PC-3 (cell line): ENCODE results near the gene CHRND.

Source experiments
- EZH2phosphoT487 ChIP-seq: fragments of 300-600 bp; sonication (generic); IDR thresholded peaks from 2 replicates; pipeline ENCODE4 v1.6.1; 2018; ENCODE audit warnings: mild to moderate bottlenecking, antibody characterized with exemption, low read length, borderline replicate concordance
- TF ChIP-seq, protein P1 (sequence below): fragments of 300-600 bp; sonication (generic); conservative IDR thresholded peaks from 2 replicates; pipeline ENCODE4 v1.5.1; 2017; ENCODE audit warnings: antibody characterized with exemption, low read depth, mild to moderate bottlenecking, low read length

GRCh38 chr2:232508251-232508650 is 17.7 kb upstream of the CHRND start:
- TF ChIP-seq, protein P1, sequence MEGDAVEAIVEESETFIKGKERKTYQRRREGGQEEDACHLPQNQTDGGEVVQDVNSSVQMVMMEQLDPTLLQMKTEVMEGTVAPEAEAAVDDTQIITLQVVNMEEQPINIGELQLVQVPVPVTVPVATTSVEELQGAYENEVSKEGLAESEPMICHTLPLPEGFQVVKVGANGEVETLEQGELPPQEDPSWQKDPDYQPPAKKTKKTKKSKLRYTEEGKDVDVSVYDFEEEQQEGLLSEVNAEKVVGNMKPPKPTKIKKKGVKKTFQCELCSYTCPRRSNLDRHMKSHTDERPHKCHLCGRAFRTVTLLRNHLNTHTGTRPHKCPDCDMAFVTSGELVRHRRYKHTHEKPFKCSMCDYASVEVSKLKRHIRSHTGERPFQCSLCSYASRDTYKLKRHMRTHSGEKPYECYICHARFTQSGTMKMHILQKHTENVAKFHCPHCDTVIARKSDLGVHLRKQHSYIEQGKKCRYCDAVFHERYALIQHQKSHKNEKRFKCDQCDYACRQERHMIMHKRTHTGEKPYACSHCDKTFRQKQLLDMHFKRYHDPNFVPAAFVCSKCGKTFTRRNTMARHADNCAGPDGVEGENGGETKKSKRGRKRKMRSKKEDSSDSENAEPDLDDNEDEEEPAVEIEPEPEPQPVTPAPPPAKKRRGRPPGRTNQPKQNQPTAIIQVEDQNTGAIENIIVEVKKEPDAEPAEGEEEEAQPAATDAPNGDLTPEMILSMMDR: no peak; the same call in 1 of the 2 replicates
- TF ChIP-seq EZH2phosphoT487: no peak
